A673 (cell line): Measurements from ENCODE around the gene MGAT3. TPM values are rescaled to one million over a fixed set of nuclear protein-coding genes. Genes with fewer than 3 reads are reported as not detected.

Experiments
- BruUV-seq: library from RNA; stranded (reverse); fragments of 400-500 nt; replicated peaks from 2 replicates; lab custom pipeline; 2021; lab: Mats Ljungman, UMichigan
- CTCF ChIA-PET: fragments of 300-600 bp; sonication (Branson Sonifier 250); formaldehyde crosslinking; loops from one replicate; lab custom pipeline; 2022; ENCODE audit warnings: antibody characterized with exemption; lab: Charles Lee
- POLR2A ChIA-PET: fragments of 300-600 bp; sonication (Branson Sonifier 250); formaldehyde crosslinking; loops from one replicate; lab custom pipeline; 2022; ENCODE audit warnings: antibody characterized with exemption; ENCODE audit not compliant: low non-redundant PET; lab: Charles Lee
- DNase-seq: peaks from one replicate; pipeline ENCODE4 v3.0.0-alpha.2; 2015; ENCODE audit warnings: low spot score
- H3K27ac ChIP-seq: fragments of 200-600 bp; sonication (generic); 2 replicates; pipeline ENCODE4 v1.5.1; 2016; ENCODE audit warnings: mixed run types, low read depth, mild to moderate bottlenecking, mixed read lengths, antibody characterized with exemption, low read length; ENCODE audit not compliant: poor library complexity, severe bottlenecking
- H3K27me3 ChIP-seq: fragments of 200-600 bp; sonication (generic); replicated peaks from 2 replicates; pipeline ENCODE4 v1.6.1; 2017; ENCODE audit warnings: mixed run types, low read depth, mild to moderate bottlenecking, mixed read lengths, antibody characterized with exemption, low read length; ENCODE audit not compliant: insufficient read depth, poor library complexity
- H3K36me3 ChIP-seq: fragments of 200-600 bp; sonication (generic); 2 replicates; pipeline ENCODE4 v1.6.1; 2016; ENCODE audit warnings: mixed run types, mild to moderate bottlenecking, mixed read lengths, antibody characterized with exemption, low read length; ENCODE audit not compliant: insufficient read depth, poor library complexity, severe bottlenecking
- H3K4me1 ChIP-seq: fragments of 200-600 bp; sonication (generic); 2 replicates; pipeline ENCODE4 v1.6.1; 2017; ENCODE audit warnings: mixed run types, mild to moderate bottlenecking, mixed read lengths, antibody characterized with exemption, low read length; ENCODE audit not compliant: insufficient read depth, poor library complexity, severe bottlenecking
- H3K4me3 ChIP-seq: fragments of 200-600 bp; sonication (generic); 2 replicates; pipeline ENCODE4 v1.5.1; 2016; ENCODE audit warnings: low read depth, mixed run types, mild to moderate bottlenecking, mixed read lengths, low read length; ENCODE audit not compliant: poor library complexity, severe bottlenecking
- H3K9me3 ChIP-seq: fragments of 200-600 bp; sonication (generic); 2 replicates; pipeline ENCODE4 v1.6.1; 2016; ENCODE audit warnings: mixed run types, low read depth, mild to moderate bottlenecking, mixed read lengths, antibody characterized with exemption, low read length; ENCODE audit not compliant: poor library complexity, severe bottlenecking
- EZH2 ChIP-seq: fragments of 200-600 bp; sonication (generic); IDR thresholded peaks from 2 replicates; pipeline ENCODE4 v1.6.1; 2017; ENCODE audit warnings: borderline replicate concordance, low read depth, mild to moderate bottlenecking, mixed read lengths, antibody characterized with exemption, low read length; ENCODE audit not compliant: poor library complexity, severe bottlenecking
- intact Hi-C: fragments of 100-400 bp; cut with micrococcal nuclease; formaldehyde crosslinking; loops from one replicate; pipeline ENCODE4 v1.10.0; 2022; ENCODE audit not compliant: unreplicated experiment
- total RNA-seq: library from RNA; stranded (reverse); gene quantifications from 2 replicates; pipeline ENCODE4 v1.2.3, GENCODE V29; 2021
- TF ChIP-seq, protein P1 (sequence below): fragments of 300-800, 200-600 bp; sonication (generic); conservative IDR thresholded peaks from 2 replicates; pipeline ENCODE4 v1.5.1; 2017; ENCODE audit warnings: low read depth, mild to moderate bottlenecking, antibody characterized with exemption, low read length, moderate library complexity, mixed read lengths

MGAT3 gene
- total RNA-seq, 1 experiment from 2014 or later = 2.7 TPM

DNA sequence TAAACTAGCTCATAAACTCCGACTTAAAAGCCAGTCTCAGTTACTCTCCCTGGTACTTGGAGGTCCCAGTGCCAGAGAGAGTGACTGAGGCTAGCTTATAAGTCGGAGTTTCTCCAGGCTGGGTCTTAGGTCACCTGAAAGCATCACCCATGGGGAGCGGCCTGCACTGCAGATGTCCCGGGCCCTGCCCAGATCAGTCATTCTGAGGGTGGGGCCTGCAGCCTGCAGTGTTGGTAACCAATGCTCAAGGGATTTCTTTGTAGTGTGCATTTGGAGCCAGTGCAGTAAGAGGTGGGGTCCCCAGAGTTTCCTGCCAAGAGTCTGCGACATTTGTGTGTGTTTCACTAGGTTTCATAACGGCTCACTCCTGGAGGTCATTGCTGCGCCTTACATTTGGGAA lies 42.4 kb upstream of the MGAT3 start:
- POLR2A ChIA-PET = no interaction called here
- BruUV-seq = no TSS peak
- CTCF ChIA-PET = no interaction called here

DNA sequence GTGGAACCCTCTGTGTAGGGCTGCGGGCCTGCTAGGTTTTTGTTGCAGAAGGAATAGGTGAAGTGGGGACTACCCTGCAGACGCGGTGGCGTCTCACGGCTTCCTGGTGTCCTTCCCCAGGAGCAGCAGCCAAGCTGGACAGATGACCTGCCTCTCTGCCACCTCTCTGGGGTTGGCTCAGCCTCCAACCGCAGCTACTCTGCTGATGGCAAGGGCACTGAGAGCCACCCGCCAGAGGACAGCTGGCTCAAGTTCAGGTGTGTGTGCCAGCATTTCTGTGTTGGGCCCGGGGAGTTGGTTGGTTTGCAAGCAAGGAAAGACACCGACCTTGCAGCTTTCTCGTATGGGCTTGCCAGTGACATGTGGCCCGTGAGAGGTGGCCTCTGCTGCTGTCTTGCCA lies 41.9 kb upstream of the MGAT3 start:
- no peak overlapping the region for H3K4me3 ChIP-seq
- H3K27me3 ChIP-seq = no peaks in the 10 kb centered on the region
- BruUV-seq = no TSS peak
- CTCF ChIA-PET = no interaction called here
- H3K36me3 ChIP-seq = peaks cover 38% of the 10 kb centered on the region
- H3K4me1 ChIP-seq = no peaks in the 10 kb centered on the region
- POLR2A ChIA-PET = no interaction called here
- TF ChIP-seq, protein P1, sequence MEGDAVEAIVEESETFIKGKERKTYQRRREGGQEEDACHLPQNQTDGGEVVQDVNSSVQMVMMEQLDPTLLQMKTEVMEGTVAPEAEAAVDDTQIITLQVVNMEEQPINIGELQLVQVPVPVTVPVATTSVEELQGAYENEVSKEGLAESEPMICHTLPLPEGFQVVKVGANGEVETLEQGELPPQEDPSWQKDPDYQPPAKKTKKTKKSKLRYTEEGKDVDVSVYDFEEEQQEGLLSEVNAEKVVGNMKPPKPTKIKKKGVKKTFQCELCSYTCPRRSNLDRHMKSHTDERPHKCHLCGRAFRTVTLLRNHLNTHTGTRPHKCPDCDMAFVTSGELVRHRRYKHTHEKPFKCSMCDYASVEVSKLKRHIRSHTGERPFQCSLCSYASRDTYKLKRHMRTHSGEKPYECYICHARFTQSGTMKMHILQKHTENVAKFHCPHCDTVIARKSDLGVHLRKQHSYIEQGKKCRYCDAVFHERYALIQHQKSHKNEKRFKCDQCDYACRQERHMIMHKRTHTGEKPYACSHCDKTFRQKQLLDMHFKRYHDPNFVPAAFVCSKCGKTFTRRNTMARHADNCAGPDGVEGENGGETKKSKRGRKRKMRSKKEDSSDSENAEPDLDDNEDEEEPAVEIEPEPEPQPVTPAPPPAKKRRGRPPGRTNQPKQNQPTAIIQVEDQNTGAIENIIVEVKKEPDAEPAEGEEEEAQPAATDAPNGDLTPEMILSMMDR = no peak
- no peak for TF ChIP-seq EZH2
- H3K9me3 ChIP-seq = no peaks in the 10 kb centered on the region
- H3K27ac ChIP-seq = no peak overlapping the region
- intact Hi-C loops = no loop called here
- no peak for DNase-seq

More for the DNA sequence above, 42.4 kb upstream of the MGAT3 start:
- no peak overlapping the region for H3K27ac ChIP-seq
- H3K27me3 ChIP-seq = no peaks in the 10 kb centered on the region
- DNase-seq = no peak
- H3K9me3 ChIP-seq = no peaks in the 10 kb centered on the region
- intact Hi-C loops = no loop called here
- no peaks in the 10 kb centered on the region for H3K4me1 ChIP-seq
- peaks cover 34% of the 10 kb centered on the region for H3K36me3 ChIP-seq
- H3K4me3 ChIP-seq = no peak overlapping the region
- no peak for TF ChIP-seq EZH2
- TF ChIP-seq, protein P1 = no peak

DNA sequence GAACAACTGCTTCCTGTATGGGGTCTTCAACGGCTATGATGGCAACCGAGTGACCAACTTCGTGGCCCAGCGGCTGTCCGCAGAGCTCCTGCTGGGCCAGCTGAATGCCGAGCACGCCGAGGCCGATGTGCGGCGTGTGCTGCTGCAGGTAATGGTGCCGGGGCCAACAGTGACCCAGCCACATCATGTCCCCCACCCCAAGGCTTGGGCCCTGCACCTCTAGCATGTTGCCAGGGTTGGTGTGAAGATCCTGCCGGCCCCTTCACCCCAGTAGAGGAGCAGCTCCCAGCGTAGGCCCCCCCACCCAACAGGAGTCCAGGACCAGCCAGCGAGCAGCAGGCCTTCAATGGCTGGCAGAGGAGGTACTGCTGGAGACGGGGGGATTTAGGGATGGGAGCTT lies 41.3 kb upstream of the MGAT3 start:
- intact Hi-C loops = no loop called here
- TF ChIP-seq EZH2 = no peak
- TF ChIP-seq, protein P1 = no peak
- ChIA-PET POLR2A (no interaction called here), CTCF (no interaction called here)
- no peaks in the 10 kb centered on the region for H3K4me1 ChIP-seq
- no peak for DNase-seq
- H3K4me3 ChIP-seq = no peak overlapping the region
- no peak overlapping the region for H3K27ac ChIP-seq
- BruUV-seq = no TSS peak
- no peaks in the 10 kb centered on the region for H3K27me3 ChIP-seq
- no peaks in the 10 kb centered on the region for H3K9me3 ChIP-seq
- H3K36me3 ChIP-seq = peaks cover 44% of the 10 kb centered on the region
